ENCODE results near the gene MYO16. TPM values are rescaled to one million over a fixed set of nuclear protein-coding genes. Genes with fewer than 3 reads are reported as not detected.

MYO16 gene
- total RNA-seq, 1 donor, result not detected

GRCh38 chr13:109182777-109183465, 553.5 kb downstream of the MYO16 start:
- no peak for DNase-seq (ENCODE audit: insufficient read length, low spot score, missing footprints)
- Histone ChIP-seq H3K9me3 (ENCODE audit: low read depth, low read length) (no peaks in the 10 kb centered on the region), H3K36me3 (ENCODE audit: insufficient read depth, low read length) (no peaks in the 10 kb centered on the region), H3K4me3 (ENCODE audit: insufficient read depth, low read length) (no peak overlapping the region), H2AFZ (ENCODE audit: low read length) (no peak overlapping the region), H4K20me1 (ENCODE audit: insufficient read depth, low read length) (no peaks in the 10 kb centered on the region), H3K27me3 (ENCODE audit: insufficient read depth, low read length) (no peaks in the 10 kb centered on the region), H3K4me1 (ENCODE audit: insufficient read depth, low read length) (peaks cover 9% of the 10 kb centered on the region), H3K27ac (ENCODE audit: low read depth, low read length) (no peak overlapping the region), H3K79me2 (ENCODE audit: insufficient read depth, low read length) (no peaks in the 10 kb centered on the region), H3K4me2 (ENCODE audit: insufficient read depth, low read length) (no peak overlapping the region)
- TF ChIP-seq CTCF (IDR thresholded peaks at IDR 0.05; ENCODE audit: extremely low read depth, low read depth, low read length), result no peak

- no peaks in the 10 kb centered on the region for H3K27me3 ChIP-seq (ENCODE audit: insufficient read depth, low read length)
- H2AFZ ChIP-seq (ENCODE audit: low read length), result no peak overlapping the region
- no peaks in the 10 kb centered on the region for H3K9me3 ChIP-seq (ENCODE audit: low read depth, low read length)
- no peak overlapping the region for H3K27ac ChIP-seq (ENCODE audit: low read depth, low read length)
- no peak overlapping the region for H3K4me3 ChIP-seq (ENCODE audit: insufficient read depth, low read length)
- no peaks in the 10 kb centered on the region for H3K79me2 ChIP-seq (ENCODE audit: insufficient read depth, low read length)
- H3K36me3 ChIP-seq (ENCODE audit: insufficient read depth, low read length), result no peaks in the 10 kb centered on the region
- no peaks in the 10 kb centered on the region for H3K4me1 ChIP-seq (ENCODE audit: insufficient read depth, low read length)
- no peak for DNase-seq (ENCODE audit: insufficient read length, low spot score, missing footprints)
- no peaks in the 10 kb centered on the region for H4K20me1 ChIP-seq (ENCODE audit: insufficient read depth, low read length)
- H3K4me2 ChIP-seq (ENCODE audit: insufficient read depth, low read length), result no peak overlapping the region
- TF ChIP-seq CTCF (IDR thresholded peaks at IDR 0.05; ENCODE audit: extremely low read depth, low read depth, low read length), result no peak
Measured at GRCh38 chr13:109191413-109191812, 562.0 kb downstream of the MYO16 start.

GRCh38 chr13:109192306-109192705, 562.9 kb downstream of the MYO16 start:
- no peak overlapping the region for H3K27ac ChIP-seq (ENCODE audit: low read depth, low read length)
- no peaks in the 10 kb centered on the region for H3K36me3 ChIP-seq (ENCODE audit: insufficient read depth, low read length)
- DNase-seq (ENCODE audit: insufficient read length, low spot score, missing footprints), result no peak
- H3K9me3 ChIP-seq (ENCODE audit: low read depth, low read length), result no peaks in the 10 kb centered on the region
- H3K4me1 ChIP-seq (ENCODE audit: insufficient read depth, low read length), result no peaks in the 10 kb centered on the region
- H2AFZ ChIP-seq (ENCODE audit: low read length), result no peak overlapping the region
- H4K20me1 ChIP-seq (ENCODE audit: insufficient read depth, low read length), result no peaks in the 10 kb centered on the region
- no peak overlapping the region for H3K4me3 ChIP-seq (ENCODE audit: insufficient read depth, low read length)
- no peak for TF ChIP-seq CTCF (IDR thresholded peaks at IDR 0.05; ENCODE audit: extremely low read depth, low read depth, low read length)
- no peaks in the 10 kb centered on the region for H3K79me2 ChIP-seq (ENCODE audit: insufficient read depth, low read length)
- H3K27me3 ChIP-seq (ENCODE audit: insufficient read depth, low read length), result no peaks in the 10 kb centered on the region
- H3K4me2 ChIP-seq (ENCODE audit: insufficient read depth, low read length), result no peak overlapping the region

GRCh38 chr13:109196948-109197347, 567.5 kb downstream of the MYO16 start:
- no peak for TF ChIP-seq CTCF (IDR thresholded peaks at IDR 0.05; ENCODE audit: extremely low read depth, low read depth, low read length)
- no peak overlapping the region for H3K27ac ChIP-seq (ENCODE audit: low read depth, low read length)
- H3K4me1 ChIP-seq (ENCODE audit: insufficient read depth, low read length), result peaks cover 5% of the 10 kb centered on the region
- H3K27me3 ChIP-seq (ENCODE audit: insufficient read depth, low read length), result no peaks in the 10 kb centered on the region
- no peak for DNase-seq (ENCODE audit: insufficient read length, low spot score, missing footprints)
- no peak overlapping the region for H3K4me3 ChIP-seq (ENCODE audit: insufficient read depth, low read length)
- H4K20me1 ChIP-seq (ENCODE audit: insufficient read depth, low read length), result no peaks in the 10 kb centered on the region
- H2AFZ ChIP-seq (ENCODE audit: low read length), result no peak overlapping the region
- no peaks in the 10 kb centered on the region for H3K9me3 ChIP-seq (ENCODE audit: low read depth, low read length)
- no peaks in the 10 kb centered on the region for H3K79me2 ChIP-seq (ENCODE audit: insufficient read depth, low read length)
- H3K36me3 ChIP-seq (ENCODE audit: insufficient read depth, low read length), result no peaks in the 10 kb centered on the region
- H3K4me2 ChIP-seq (ENCODE audit: insufficient read depth, low read length), result no peak overlapping the region

All from osteoblast (primary cell).